Panc1 (cell line): Measurements from ENCODE around the gene FBXL14.

ENCODE experiments used
- POLR2AphosphoS5 ChIP-seq: IDR thresholded peaks from 2 replicates; pipeline ENCODE4 v1.6.1; 2012; ENCODE audit warnings: mild to moderate bottlenecking, low read depth, low read length, moderate library complexity
- SIN3A ChIP-seq: IDR thresholded peaks from 2 replicates; pipeline ENCODE4 v1.6.1; 2012; ENCODE audit warnings: low read depth, mild to moderate bottlenecking, low read length, moderate library complexity, borderline replicate concordance; ENCODE audit not compliant: insufficient read depth
- TCF7L2 ChIP-seq: IDR thresholded peaks from 2 replicates; pipeline ENCODE4 v1.6.1; 2011; ENCODE audit warnings: mild to moderate bottlenecking, low read depth, low read length, inconsistent platforms
- TF ChIP-seq, protein P1 (sequence below): fragments of 450-650 bp; IDR thresholded peaks from 2 replicates; pipeline ENCODE4 v1.5.1; 2017; ENCODE audit warnings: mild to moderate bottlenecking
- TF ChIP-seq, protein P2 (sequence below), 2 experiments: IDR thresholded peaks; 2 replicates each; pipeline ENCODE4 v1.6.1; 2011 to 2012; ENCODE audit warnings: low read depth in 2 of 2, control low read depth in 1 of 2, low read length in 1 of 2, mild to moderate bottlenecking in 1 of 2, moderate library complexity in 1 of 2; ENCODE audit not compliant: insufficient read depth in 1 of 2

- no peak for TF ChIP-seq POLR2AphosphoS5
- TF ChIP-seq, protein P1, sequence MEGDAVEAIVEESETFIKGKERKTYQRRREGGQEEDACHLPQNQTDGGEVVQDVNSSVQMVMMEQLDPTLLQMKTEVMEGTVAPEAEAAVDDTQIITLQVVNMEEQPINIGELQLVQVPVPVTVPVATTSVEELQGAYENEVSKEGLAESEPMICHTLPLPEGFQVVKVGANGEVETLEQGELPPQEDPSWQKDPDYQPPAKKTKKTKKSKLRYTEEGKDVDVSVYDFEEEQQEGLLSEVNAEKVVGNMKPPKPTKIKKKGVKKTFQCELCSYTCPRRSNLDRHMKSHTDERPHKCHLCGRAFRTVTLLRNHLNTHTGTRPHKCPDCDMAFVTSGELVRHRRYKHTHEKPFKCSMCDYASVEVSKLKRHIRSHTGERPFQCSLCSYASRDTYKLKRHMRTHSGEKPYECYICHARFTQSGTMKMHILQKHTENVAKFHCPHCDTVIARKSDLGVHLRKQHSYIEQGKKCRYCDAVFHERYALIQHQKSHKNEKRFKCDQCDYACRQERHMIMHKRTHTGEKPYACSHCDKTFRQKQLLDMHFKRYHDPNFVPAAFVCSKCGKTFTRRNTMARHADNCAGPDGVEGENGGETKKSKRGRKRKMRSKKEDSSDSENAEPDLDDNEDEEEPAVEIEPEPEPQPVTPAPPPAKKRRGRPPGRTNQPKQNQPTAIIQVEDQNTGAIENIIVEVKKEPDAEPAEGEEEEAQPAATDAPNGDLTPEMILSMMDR: peak; percentile 79
- TF ChIP-seq, protein P2, sequence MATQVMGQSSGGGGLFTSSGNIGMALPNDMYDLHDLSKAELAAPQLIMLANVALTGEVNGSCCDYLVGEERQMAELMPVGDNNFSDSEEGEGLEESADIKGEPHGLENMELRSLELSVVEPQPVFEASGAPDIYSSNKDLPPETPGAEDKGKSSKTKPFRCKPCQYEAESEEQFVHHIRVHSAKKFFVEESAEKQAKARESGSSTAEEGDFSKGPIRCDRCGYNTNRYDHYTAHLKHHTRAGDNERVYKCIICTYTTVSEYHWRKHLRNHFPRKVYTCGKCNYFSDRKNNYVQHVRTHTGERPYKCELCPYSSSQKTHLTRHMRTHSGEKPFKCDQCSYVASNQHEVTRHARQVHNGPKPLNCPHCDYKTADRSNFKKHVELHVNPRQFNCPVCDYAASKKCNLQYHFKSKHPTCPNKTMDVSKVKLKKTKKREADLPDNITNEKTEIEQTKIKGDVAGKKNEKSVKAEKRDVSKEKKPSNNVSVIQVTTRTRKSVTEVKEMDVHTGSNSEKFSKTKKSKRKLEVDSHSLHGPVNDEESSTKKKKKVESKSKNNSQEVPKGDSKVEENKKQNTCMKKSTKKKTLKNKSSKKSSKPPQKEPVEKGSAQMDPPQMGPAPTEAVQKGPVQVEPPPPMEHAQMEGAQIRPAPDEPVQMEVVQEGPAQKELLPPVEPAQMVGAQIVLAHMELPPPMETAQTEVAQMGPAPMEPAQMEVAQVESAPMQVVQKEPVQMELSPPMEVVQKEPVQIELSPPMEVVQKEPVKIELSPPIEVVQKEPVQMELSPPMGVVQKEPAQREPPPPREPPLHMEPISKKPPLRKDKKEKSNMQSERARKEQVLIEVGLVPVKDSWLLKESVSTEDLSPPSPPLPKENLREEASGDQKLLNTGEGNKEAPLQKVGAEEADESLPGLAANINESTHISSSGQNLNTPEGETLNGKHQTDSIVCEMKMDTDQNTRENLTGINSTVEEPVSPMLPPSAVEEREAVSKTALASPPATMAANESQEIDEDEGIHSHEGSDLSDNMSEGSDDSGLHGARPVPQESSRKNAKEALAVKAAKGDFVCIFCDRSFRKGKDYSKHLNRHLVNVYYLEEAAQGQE (IDR thresholded peaks at IDR 0.05; ENCODE audit: insufficient read depth in 1 of 2, low read depth in 2 of 2, low read length in 1 of 2): no peak
- TF ChIP-seq TCF7L2: no peak; the same call in 1 of the 2 replicates
- TF ChIP-seq SIN3A: no peak
Measured at GRCh38 chr12:1605129-1606020, 11.0 kb upstream of the FBXL14 start.
